ENCODE data around the gene PKIG.

Gene PKIG

DNA sequence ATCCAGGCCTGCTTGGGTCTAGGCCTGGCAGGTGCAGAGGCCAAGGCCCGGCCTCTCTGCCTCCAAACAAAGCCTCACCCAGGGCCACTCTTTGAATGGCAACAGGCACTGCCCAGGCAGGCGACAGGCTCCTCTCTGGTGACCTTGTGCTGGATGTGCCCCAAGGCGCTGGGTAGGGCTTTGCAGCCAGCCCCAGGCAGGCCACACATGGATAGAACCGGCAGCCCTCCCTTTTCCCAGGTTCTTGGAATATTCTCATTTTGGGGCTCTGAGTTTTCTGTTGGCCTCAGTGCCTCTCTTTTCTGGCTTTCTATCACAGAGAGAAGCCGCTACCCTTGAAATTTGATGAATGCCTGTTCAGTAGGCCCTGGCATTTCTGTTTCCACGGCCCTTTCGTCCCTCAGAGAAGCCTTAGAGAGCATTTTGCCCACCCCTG, 18.9 kb downstream of the PKIG start:
- no peak for DNase-seq (ENCODE audit: low read depth, low spot score)
- peak overlapping the region; percentile 79 for H3K27ac ChIP-seq
- TF ChIP-seq FOXP2 (optimal IDR thresholded peaks at IDR 0.05; ENCODE audit: control extremely low read depth, extremely low read length, insufficient read depth) (no peak), EZH2 (IDR thresholded peaks at IDR 0.05) (no peak), POLR2AphosphoS5 (IDR thresholded peaks at IDR 0.05; ENCODE audit: borderline replicate concordance, low read depth, low read length) (no peak)
- peak overlapping the region; percentile 3 for H3K4me3 ChIP-seq
- H3K9me3 ChIP-seq (ENCODE audit: low read depth, low read length) = no peaks in the 10 kb centered on the region
- no peak overlapping the region for H3K9ac ChIP-seq (ENCODE audit: insufficient read length)
- H3K36me3 ChIP-seq (ENCODE audit: insufficient read depth, low read length) = no peaks in the 10 kb centered on the region

DNA sequence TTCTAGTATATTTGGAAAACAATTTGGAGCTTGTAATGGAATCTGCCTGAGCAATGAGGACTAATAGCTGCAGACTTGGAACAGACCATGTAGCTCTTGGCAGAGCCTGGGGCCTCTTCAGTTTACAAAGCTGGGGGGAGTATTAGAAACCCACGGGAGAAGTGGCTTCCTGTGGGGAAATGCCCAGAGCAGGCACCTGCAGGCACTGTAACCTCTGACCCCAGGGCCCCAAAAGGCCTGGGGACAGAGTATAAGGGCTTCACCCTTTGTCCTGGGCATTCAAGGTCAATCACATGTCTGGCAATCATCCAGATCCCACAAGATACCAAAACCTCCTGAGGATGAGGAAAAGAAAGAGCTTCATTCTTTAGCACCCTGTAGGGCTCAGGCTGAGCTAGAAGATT, 19.4 kb downstream of the PKIG start:
- DNase-seq (ENCODE audit: low read depth, low spot score) = no peak
- Histone ChIP-seq H3K4me3 (peak overlapping the region; percentile 3), H3K36me3 (ENCODE audit: insufficient read depth, low read length) (no peaks in the 10 kb centered on the region), H3K27ac (peak overlapping the region; percentile 79), H3K9ac (ENCODE audit: insufficient read length) (no peak overlapping the region), H3K9me3 (ENCODE audit: low read depth, low read length) (no peaks in the 10 kb centered on the region)
- TF ChIP-seq FOXP2 (optimal IDR thresholded peaks at IDR 0.05; ENCODE audit: control extremely low read depth, extremely low read length, insufficient read depth) = no peak
- no peak for TF ChIP-seq POLR2AphosphoS5 (IDR thresholded peaks at IDR 0.05; ENCODE audit: borderline replicate concordance, low read depth, low read length)
- no peak for TF ChIP-seq EZH2 (IDR thresholded peaks at IDR 0.05)

DNA sequence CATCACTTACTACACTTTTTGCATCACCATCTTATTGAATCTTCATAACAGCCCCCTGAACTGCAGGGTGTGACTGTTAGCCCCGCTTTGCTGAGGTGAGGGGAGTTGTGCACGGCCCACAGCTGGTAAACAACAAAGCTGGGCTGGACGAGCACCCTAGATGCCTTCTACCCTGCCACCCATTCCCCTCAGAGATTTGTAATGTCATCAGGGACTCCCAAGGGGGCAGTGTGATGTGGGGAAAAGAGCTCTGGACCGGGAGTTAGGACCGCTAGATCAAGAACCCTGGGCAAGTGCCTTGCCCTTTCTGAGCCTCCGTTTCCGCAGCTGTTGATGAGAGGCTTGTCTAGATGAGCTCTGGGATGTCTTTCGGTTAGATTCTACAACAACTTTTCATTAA, 20.9 kb downstream of the PKIG start:
- TF ChIP-seq POLR2AphosphoS5 (IDR thresholded peaks at IDR 0.05; ENCODE audit: borderline replicate concordance, low read depth, low read length) (no peak), EZH2 (IDR thresholded peaks at IDR 0.05) (no peak), FOXP2 (optimal IDR thresholded peaks at IDR 0.05; ENCODE audit: control extremely low read depth, extremely low read length, insufficient read depth) (no peak)
- Histone ChIP-seq H3K4me3 (no peak overlapping the region), H3K27ac (no peak overlapping the region), H3K9ac (ENCODE audit: insufficient read length) (no peak overlapping the region), H3K36me3 (ENCODE audit: insufficient read depth, low read length) (no peaks in the 10 kb centered on the region), H3K9me3 (ENCODE audit: low read depth, low read length) (no peaks in the 10 kb centered on the region)
- DNase-seq (ENCODE audit: low read depth, low spot score) = no peak

DNA sequence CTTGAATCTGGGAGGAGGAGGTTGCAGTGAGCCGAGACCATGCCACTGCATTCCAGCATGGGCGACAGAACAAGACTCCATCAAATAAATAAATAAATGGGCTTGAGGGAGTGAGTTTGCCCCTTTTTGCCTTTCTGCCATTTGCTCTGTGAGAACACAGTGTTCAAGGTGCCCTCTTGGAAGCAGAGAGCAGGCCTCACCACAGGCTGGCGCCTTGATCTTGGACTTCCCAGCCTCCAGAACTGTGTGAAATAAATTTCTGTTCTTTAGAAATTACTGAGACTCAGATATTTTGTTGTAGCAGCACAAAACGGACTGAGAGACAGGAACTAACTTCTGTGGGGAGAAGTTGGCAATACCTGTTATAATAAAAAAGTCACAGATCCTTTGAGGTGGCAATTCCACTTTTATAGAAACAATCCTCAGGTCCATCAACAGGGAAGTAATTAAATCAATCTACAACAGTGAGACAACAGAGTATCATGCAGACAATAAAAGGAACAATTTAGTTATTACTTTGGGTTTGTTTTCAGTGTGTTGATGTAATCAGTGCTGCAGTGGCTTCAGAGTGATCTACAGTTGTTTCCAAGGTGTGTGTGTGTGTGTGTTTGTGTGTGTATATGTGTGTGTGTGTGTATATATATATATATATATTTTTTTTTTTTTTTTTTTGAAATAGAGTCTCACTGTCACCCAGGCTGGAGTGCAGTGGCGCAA, 24.5 kb downstream of the PKIG start:
- no peak for DNase-seq (ENCODE audit: low read depth, low spot score)
- no peak overlapping the region for H3K27ac ChIP-seq
- TF ChIP-seq EZH2 (IDR thresholded peaks at IDR 0.05) (no peak), FOXP2 (optimal IDR thresholded peaks at IDR 0.05; ENCODE audit: control extremely low read depth, extremely low read length, insufficient read depth) (no peak), POLR2AphosphoS5 (IDR thresholded peaks at IDR 0.05; ENCODE audit: borderline replicate concordance, low read depth, low read length) (no peak)

DNA sequence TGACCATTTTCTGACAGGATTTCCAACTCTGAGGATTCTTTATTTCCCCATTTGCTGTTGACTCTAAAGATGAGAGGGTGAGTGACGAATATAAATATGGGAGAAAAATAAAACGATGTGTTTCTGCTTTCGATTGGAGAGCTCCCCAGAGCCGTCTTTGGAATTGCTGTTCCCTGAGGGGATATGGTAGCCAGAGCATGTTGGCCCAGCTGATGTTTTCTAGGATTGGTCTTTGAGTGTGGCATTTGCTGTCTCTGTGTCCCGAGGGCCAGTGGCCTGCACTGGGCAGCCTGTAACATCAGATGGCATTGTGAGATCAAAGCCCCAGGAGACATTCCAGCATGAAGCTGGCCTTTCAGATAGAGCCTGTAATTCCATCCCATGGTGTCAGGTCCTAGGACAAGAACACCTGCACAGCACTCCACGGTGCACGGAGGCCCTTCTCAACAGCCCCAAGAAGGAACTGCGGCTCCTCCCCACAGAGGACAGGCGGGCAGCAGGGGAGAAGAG, 26.7 kb downstream of the PKIG start:
- H3K27ac ChIP-seq = no peak overlapping the region

More for the DNA sequence above, 24.5 kb downstream of the PKIG start:
- Histone ChIP-seq H3K4me3 (no peak overlapping the region), H3K36me3 (ENCODE audit: insufficient read depth, low read length) (no peaks in the 10 kb centered on the region), H3K9me3 (ENCODE audit: low read depth, low read length) (no peaks in the 10 kb centered on the region), H3K9ac (ENCODE audit: insufficient read length) (no peak overlapping the region)

DNA sequence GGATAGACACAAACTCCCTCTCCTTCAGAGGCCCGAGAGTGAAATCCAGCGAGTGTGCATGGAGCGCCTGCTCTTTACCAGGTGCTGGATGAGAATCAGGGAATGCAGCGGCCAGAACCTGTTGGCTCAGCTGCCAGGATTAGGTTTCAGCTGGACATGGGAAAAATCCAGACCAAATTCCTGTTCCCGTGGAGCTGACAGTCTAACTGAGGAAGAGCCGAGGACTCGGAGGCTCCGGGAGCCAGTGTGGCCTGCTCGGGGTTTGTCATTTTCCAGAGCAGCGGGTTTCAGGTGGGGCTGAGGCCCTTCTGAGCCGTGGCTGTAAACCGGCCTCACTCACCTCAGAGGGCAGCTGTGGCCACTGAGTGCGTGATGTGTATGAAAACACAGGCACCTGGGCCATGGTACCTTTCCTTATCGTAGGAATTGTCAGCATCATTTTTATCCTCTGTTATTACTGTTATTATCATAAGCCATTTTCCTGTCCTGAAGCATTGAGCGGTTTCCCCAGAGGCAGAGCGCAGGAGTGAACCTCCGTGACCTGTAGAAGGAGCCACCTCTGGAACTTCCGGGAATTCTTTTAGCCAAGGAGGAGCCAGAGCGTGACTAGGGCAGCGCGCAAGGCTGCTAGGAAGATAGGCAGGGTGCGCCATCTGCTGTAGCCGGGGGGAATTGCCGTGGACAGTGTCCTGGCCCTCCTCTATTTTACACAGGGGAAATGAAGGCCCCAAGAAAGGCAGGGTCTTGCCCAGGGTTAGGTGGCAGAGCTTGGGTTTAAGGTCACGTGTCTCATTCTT, 27.3 kb downstream of the PKIG start:
- Histone ChIP-seq H3K27ac (no peak overlapping the region), H3K9me3 (ENCODE audit: low read depth, low read length) (no peaks in the 10 kb centered on the region), H3K36me3 (ENCODE audit: insufficient read depth, low read length) (peaks cover 8% of the 10 kb centered on the region; the same call in 1 of the 2 replicates), H3K4me3 (peak overlapping the region; percentile 35), H3K9ac (ENCODE audit: insufficient read length) (no peak overlapping the region)
- TF ChIP-seq POLR2AphosphoS5 (IDR thresholded peaks at IDR 0.05; ENCODE audit: borderline replicate concordance, low read depth, low read length) (no peak), EZH2 (IDR thresholded peaks at IDR 0.05) (no peak), FOXP2 (optimal IDR thresholded peaks at IDR 0.05; ENCODE audit: control extremely low read depth, extremely low read length, insufficient read depth) (no peak)
- peak; percentile 32 for DNase-seq (ENCODE audit: low read depth, low spot score)

More for the DNA sequence above, 26.7 kb downstream of the PKIG start:
- H3K9me3 ChIP-seq (ENCODE audit: low read depth, low read length) = no peaks in the 10 kb centered on the region
- no peak for DNase-seq (ENCODE audit: low read depth, low spot score)
- no peak overlapping the region for H3K4me3 ChIP-seq
- TF ChIP-seq POLR2AphosphoS5 (IDR thresholded peaks at IDR 0.05; ENCODE audit: borderline replicate concordance, low read depth, low read length) (no peak), FOXP2 (optimal IDR thresholded peaks at IDR 0.05; ENCODE audit: control extremely low read depth, extremely low read length, insufficient read depth) (no peak), EZH2 (IDR thresholded peaks at IDR 0.05) (no peak)
- H3K36me3 ChIP-seq (ENCODE audit: insufficient read depth, low read length) = peaks cover 3% of the 10 kb centered on the region; the same call in 1 of the 2 replicates
- no peak overlapping the region for H3K9ac ChIP-seq (ENCODE audit: insufficient read length)

DNA sequence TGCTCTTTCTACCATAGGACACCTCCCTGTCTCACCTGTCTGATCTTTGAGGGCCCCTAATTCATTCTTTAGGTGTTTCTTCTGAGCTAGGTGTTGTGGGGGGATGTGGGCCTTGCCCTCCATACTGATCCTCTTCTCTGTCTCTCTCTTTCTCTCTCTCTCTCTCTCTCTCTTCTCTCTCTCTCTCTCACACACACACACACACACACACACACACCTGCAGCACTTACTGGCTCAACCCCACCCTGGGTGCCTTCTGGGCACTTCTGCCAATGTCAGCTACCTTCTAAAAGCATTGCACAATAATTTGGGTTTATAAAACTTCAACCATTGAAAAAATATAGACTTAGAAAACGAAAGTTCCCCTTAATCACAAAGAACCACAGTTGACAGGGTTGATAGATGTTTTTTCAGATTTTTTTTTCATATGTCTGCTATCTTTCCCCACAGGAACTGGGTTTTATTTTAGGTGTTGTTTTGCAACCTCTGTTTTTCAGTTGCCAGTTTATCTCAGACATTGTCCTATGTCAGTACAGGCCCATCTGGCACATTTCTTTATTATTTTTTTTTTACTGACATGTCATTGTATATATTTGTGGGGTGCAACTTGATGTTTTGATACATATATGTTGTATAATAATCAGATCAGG, 28.1 kb downstream of the PKIG start:
- TF ChIP-seq EZH2 (IDR thresholded peaks at IDR 0.05) = no peak
- TF ChIP-seq FOXP2 (optimal IDR thresholded peaks at IDR 0.05; ENCODE audit: control extremely low read depth, extremely low read length, insufficient read depth) = no peak
- no peak for TF ChIP-seq POLR2AphosphoS5 (IDR thresholded peaks at IDR 0.05; ENCODE audit: borderline replicate concordance, low read depth, low read length)
- Histone ChIP-seq H3K9ac (ENCODE audit: insufficient read length) (no peak overlapping the region), H3K27ac (no peak overlapping the region), H3K4me3 (no peak overlapping the region), H3K36me3 (ENCODE audit: insufficient read depth, low read length) (peaks cover 8% of the 10 kb centered on the region; the same call in 1 of the 2 replicates), H3K9me3 (ENCODE audit: low read depth, low read length) (no peaks in the 10 kb centered on the region)
- no peak for DNase-seq (ENCODE audit: low read depth, low spot score)

DNA sequence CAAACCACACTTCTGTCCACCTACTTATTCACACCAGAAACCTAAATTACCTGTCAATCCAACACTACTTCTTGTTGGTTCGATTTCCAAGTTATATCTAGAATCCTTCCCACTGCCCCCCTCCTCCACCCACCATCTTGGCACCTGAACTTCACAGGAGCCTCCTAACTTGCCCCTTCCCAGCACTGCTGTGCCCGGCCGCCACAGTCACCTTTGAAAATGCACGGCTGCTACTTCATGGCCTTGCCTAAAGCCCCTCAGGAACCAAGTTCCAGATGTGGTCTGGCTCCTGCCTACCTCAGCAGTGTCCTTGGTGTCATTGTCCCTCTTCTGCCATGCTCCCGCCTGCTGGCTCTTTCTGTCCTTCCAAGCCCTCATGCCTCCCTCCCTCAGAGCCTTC, 31.2 kb downstream of the PKIG start:
- no peak overlapping the region for H3K9ac ChIP-seq (ENCODE audit: insufficient read length)
- TF ChIP-seq FOXP2 (optimal IDR thresholded peaks at IDR 0.05; ENCODE audit: control extremely low read depth, extremely low read length, insufficient read depth) (no peak), POLR2AphosphoS5 (IDR thresholded peaks at IDR 0.05; ENCODE audit: borderline replicate concordance, low read depth, low read length) (no peak), EZH2 (IDR thresholded peaks at IDR 0.05) (no peak)
- peaks cover 12% of the 10 kb centered on the region; the same call in 1 of the 2 replicates for H3K36me3 ChIP-seq (ENCODE audit: insufficient read depth, low read length)
- H3K27ac ChIP-seq = no peak overlapping the region
- no peak overlapping the region for H3K4me3 ChIP-seq
- DNase-seq (ENCODE audit: low read depth, low spot score) = no peak
- no peaks in the 10 kb centered on the region for H3K9me3 ChIP-seq (ENCODE audit: low read depth, low read length)
